Tibial nerve (tissue), 3 donors: ENCODE measurements around the gene CXXC5.

ENCODE experiments used
- POLR2A ChIP-seq, 2 donors: fragments of 450-650 bp; IDR thresholded peaks; one replicate each; pipeline ENCODE4 v1.6.1; 2017; ENCODE audit warnings: antibody characterized with exemption in 2 of 2, mild to moderate bottlenecking in 2 of 2, moderate library complexity in 2 of 2
- TF ChIP-seq, protein P1 (sequence below), 5 experiments: fragments of 200-600 bp in 3 of 5; fragments of 450-650 bp in 2 of 5; sonication (generic) in 3 of 5; IDR thresholded peaks; one replicate each; pipeline ENCODE4 v1.5.1; 2016 to 2019; ENCODE audit warnings: antibody characterized with exemption in 5 of 5, mild to moderate bottlenecking in 3 of 5, moderate library complexity in 2 of 5

DNA sequence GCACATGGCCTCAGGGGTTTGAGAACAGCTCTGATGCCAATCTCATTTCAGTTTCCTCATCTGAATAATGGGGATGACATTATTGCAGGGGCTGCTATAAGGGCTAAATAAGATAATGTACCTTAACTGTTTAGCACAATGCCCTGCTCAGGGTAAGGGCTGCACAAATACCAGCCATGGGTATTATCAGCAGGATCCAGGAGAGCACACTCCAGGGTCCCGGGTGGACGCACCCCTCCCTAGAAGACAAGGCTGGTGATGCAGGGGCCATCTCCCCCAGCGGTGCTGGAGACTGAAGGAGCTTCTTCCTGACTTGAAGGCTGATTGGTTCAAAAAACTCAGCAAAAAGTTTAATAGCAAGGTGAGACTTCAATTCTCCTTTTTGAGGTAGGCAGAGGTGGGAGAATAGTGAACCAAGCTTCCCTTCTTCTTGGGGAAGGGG lies 2.7 kb upstream of the CXXC5 start:
- TF ChIP-seq, protein P1, sequence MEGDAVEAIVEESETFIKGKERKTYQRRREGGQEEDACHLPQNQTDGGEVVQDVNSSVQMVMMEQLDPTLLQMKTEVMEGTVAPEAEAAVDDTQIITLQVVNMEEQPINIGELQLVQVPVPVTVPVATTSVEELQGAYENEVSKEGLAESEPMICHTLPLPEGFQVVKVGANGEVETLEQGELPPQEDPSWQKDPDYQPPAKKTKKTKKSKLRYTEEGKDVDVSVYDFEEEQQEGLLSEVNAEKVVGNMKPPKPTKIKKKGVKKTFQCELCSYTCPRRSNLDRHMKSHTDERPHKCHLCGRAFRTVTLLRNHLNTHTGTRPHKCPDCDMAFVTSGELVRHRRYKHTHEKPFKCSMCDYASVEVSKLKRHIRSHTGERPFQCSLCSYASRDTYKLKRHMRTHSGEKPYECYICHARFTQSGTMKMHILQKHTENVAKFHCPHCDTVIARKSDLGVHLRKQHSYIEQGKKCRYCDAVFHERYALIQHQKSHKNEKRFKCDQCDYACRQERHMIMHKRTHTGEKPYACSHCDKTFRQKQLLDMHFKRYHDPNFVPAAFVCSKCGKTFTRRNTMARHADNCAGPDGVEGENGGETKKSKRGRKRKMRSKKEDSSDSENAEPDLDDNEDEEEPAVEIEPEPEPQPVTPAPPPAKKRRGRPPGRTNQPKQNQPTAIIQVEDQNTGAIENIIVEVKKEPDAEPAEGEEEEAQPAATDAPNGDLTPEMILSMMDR (IDR thresholded peaks at IDR 0.05), result no peak
- no peak for TF ChIP-seq POLR2A (IDR thresholded peaks at IDR 0.05)
